GDM1 (cell line): ENCODE data around the gene SURF6.
"Not testable (repeated sequence)": the region's sequence is repeated elsewhere in the genome, so short reads cannot be mapped to it uniquely, and the experiment has no call there.

ENCODE experiments used
- DNase-seq: peaks from one replicate; lab custom pipeline; 2025; lab: John Stamatoyannopoulos, UW

Gene SURF6

GRCh38 chr9:133323991-133324703 lies 11.8 kb downstream of the SURF6 start:
- DNase-seq, result no peak

GRCh38 chr9:133323211-133323610 lies 12.8 kb downstream of the SURF6 start:
- no peak for DNase-seq

- no peak for DNase-seq
These were observed 13.3 kb downstream of the SURF6 start for GRCh38 chr9:133322701-133323100.

GRCh38 chr9:133321411-133321935 lies 14.5 kb downstream of the SURF6 start:
- no peak for DNase-seq

GRCh38 chr9:133320421-133320881 lies 15.5 kb downstream of the SURF6 start:
- no peak for DNase-seq

- not testable (repeated sequence) for DNase-seq
These were observed 18.4 kb downstream of the SURF6 start for GRCh38 chr9:133317551-133317950.

GRCh38 chr9:133315997-133316396 lies 20.0 kb downstream of the SURF6 start:
- no peak for DNase-seq

GRCh38 chr9:133309608-133310007 lies 26.4 kb downstream of the SURF6 start:
- DNase-seq, result no peak

- DNase-seq, result no peak
These were observed 28.7 kb downstream of the SURF6 start for GRCh38 chr9:133307301-133307700.

- no peak for DNase-seq
These were observed 29.5 kb downstream of the SURF6 start for GRCh38 chr9:133306242-133307204.

- DNase-seq, result no peak
These were observed 30.3 kb downstream of the SURF6 start for GRCh38 chr9:133305731-133306130.

- DNase-seq, result no peak
These were observed 31.3 kb downstream of the SURF6 start for GRCh38 chr9:133304477-133305377.

- no peak for DNase-seq
These were observed 31.9 kb downstream of the SURF6 start for GRCh38 chr9:133304158-133304470.

- no peak for DNase-seq
These were observed 32.5 kb downstream of the SURF6 start for GRCh38 chr9:133303266-133304157.

- DNase-seq, result no peak
These were observed 34.4 kb downstream of the SURF6 start for GRCh38 chr9:133301253-133302230.

GRCh38 chr9:133299996-133300395 lies 36.0 kb downstream of the SURF6 start:
- not testable (repeated sequence) for DNase-seq

- DNase-seq, result no peak
These were observed 41.7 kb downstream of the SURF6 start for GRCh38 chr9:133294257-133294656.

GRCh38 chr9:133290751-133291302 lies 45.2 kb downstream of the SURF6 start:
- DNase-seq, result no peak

GRCh38 chr9:133286523-133286922 lies 49.5 kb downstream of the SURF6 start:
- no peak for DNase-seq
